ENCODE measurements around the gene KREMEN2. TPM values are rescaled to one million over a fixed set of nuclear protein-coding genes. Genes with fewer than 3 reads are reported as not detected.

KREMEN2 gene
- total RNA-seq, 1 experiment from 2014 or later, result 7.5 TPM

DNA sequence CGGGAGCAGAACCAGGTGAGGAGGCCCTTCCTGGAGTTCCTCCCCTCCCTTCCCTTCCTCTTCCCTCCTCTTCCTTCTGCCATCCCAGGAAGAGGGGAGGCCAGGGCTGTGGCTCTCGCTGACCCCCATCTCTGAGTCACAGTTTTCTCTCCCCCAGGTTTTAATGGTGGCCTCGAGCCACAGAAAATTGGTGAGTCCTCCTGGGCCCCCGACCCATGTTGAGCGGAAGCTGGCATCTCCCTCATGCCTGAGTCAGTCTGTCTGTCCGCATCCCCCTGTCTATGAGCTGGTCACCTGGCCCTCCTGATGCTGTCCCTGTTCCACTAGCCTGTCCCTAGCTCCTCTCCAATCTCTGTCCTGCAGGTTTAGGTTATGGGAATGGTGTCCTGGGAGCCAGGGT, 35.9 kb downstream of the KREMEN2 start:
- Mint-ChIP-seq H3K4me3 (no peak overlapping the region), H3K9me3 (no peaks in the 10 kb centered on the region), H3K36me3 (no peaks in the 10 kb centered on the region), H3K27ac (no peak overlapping the region), H3K27me3 (ENCODE audit: low read depth) (no peaks in the 10 kb centered on the region), H3K4me1 (peaks cover 5% of the 10 kb centered on the region)
- ATAC-seq (no peak), DNase-seq (ENCODE audit: low spot score) (no peak)
- CTCF ChIA-PET, result interaction anchor here (1.1 to 13.4 kb wide), 3 partner anchors 9 to 30 kb away, joined by 3 to 355 read pairs (median 13); no protein-coding TSS in a partner anchor
- POLR2A ChIA-PET, result interaction anchor here (13.9 kb wide), 1 partner anchor 22 kb away, joined by 502 read pairs; the partner anchor contains the start of genes CLDN6, HCFC1R1, THOC6 and TNFRSF12A
- TF ChIP-seq KAT7 (CRISPR knock-in tag; IDR thresholded peaks at IDR 0.05; ENCODE audit: borderline replicate concordance) (no peak), E2F5 (CRISPR knock-in tag; IDR thresholded peaks at IDR 0.05) (no peak), ZNF425 (CRISPR knock-in tag; conservative IDR thresholded peaks at IDR 0.05) (no peak), SMAD4 (CRISPR knock-in tag; IDR thresholded peaks at IDR 0.05) (no peak), E2F4 (CRISPR knock-in tag; IDR thresholded peaks at IDR 0.05; ENCODE audit: borderline replicate concordance, low read depth) (no peak), FOXK1 (CRISPR knock-in tag; IDR thresholded peaks at IDR 0.05) (no peak), ELF4 (CRISPR knock-in tag; IDR thresholded peaks at IDR 0.05; ENCODE audit: low read depth) (no peak), JUN (CRISPR knock-in tag; IDR thresholded peaks at IDR 0.05) (no peak), CREB1 (CRISPR knock-in tag; IDR thresholded peaks at IDR 0.05) (no peak), PRRX2 (CRISPR knock-in tag; IDR thresholded peaks at IDR 0.05) (no peak), ZNF317 (CRISPR knock-in tag; IDR thresholded peaks at IDR 0.05; ENCODE audit: borderline replicate concordance, low read depth) (no peak), RORB (CRISPR knock-in tag; IDR thresholded peaks at IDR 0.05) (no peak)
- TF ChIP-seq, protein P1, sequence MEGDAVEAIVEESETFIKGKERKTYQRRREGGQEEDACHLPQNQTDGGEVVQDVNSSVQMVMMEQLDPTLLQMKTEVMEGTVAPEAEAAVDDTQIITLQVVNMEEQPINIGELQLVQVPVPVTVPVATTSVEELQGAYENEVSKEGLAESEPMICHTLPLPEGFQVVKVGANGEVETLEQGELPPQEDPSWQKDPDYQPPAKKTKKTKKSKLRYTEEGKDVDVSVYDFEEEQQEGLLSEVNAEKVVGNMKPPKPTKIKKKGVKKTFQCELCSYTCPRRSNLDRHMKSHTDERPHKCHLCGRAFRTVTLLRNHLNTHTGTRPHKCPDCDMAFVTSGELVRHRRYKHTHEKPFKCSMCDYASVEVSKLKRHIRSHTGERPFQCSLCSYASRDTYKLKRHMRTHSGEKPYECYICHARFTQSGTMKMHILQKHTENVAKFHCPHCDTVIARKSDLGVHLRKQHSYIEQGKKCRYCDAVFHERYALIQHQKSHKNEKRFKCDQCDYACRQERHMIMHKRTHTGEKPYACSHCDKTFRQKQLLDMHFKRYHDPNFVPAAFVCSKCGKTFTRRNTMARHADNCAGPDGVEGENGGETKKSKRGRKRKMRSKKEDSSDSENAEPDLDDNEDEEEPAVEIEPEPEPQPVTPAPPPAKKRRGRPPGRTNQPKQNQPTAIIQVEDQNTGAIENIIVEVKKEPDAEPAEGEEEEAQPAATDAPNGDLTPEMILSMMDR (IDR thresholded peaks at IDR 0.05), result no peak
- TF ChIP-seq, protein P2, sequence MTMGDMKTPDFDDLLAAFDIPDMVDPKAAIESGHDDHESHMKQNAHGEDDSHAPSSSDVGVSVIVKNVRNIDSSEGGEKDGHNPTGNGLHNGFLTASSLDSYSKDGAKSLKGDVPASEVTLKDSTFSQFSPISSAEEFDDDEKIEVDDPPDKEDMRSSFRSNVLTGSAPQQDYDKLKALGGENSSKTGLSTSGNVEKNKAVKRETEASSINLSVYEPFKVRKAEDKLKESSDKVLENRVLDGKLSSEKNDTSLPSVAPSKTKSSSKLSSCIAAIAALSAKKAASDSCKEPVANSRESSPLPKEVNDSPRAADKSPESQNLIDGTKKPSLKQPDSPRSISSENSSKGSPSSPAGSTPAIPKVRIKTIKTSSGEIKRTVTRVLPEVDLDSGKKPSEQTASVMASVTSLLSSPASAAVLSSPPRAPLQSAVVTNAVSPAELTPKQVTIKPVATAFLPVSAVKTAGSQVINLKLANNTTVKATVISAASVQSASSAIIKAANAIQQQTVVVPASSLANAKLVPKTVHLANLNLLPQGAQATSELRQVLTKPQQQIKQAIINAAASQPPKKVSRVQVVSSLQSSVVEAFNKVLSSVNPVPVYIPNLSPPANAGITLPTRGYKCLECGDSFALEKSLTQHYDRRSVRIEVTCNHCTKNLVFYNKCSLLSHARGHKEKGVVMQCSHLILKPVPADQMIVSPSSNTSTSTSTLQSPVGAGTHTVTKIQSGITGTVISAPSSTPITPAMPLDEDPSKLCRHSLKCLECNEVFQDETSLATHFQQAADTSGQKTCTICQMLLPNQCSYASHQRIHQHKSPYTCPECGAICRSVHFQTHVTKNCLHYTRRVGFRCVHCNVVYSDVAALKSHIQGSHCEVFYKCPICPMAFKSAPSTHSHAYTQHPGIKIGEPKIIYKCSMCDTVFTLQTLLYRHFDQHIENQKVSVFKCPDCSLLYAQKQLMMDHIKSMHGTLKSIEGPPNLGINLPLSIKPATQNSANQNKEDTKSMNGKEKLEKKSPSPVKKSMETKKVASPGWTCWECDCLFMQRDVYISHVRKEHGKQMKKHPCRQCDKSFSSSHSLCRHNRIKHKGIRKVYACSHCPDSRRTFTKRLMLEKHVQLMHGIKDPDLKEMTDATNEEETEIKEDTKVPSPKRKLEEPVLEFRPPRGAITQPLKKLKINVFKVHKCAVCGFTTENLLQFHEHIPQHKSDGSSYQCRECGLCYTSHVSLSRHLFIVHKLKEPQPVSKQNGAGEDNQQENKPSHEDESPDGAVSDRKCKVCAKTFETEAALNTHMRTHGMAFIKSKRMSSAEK (CRISPR knock-in tag; IDR thresholded peaks at IDR 0.05; ENCODE audit: borderline replicate concordance), result no peak

DNA sequence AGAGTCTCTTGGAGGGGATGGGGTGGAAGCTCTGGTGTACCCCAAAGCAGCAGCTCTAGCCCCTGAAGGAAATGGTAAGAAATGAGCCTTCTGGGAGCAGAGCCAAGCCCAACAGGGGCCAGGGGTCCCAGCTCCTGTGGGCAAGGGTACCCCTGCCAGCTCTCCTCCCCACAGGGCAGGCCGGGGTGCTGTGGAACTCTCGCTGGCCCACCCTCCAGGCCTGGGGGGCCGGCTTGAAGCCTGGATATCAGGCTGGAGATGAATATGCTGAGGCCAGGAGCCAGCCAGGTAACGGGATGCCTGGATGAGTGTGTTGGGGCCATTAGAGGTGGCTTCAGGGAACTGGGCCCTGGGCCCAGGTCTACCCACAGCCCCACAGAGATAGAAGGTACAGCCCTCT, 36.5 kb downstream of the KREMEN2 start:
- no peak overlapping the region for H3K4me3 Mint-ChIP-seq
- CTCF ChIA-PET, result interaction anchor here (0.9 to 13.4 kb wide), 15 partner anchors 9 to 162 kb away, joined by 3 to 355 read pairs (median 6); partner anchors contain the start of genes CLDN6, CLDN9, HCFC1R1 and THOC6
- H3K4me1 Mint-ChIP-seq, result peaks cover 8% of the 10 kb centered on the region
- POLR2A ChIA-PET, result interaction anchor here (1.0 to 13.9 kb wide), 3 partner anchors 21 to 31 kb away, joined by 3 to 502 read pairs (median 3); partner anchors contain the start of genes CLDN6, HCFC1R1, THOC6 and TNFRSF12A
- DNase-seq (ENCODE audit: low spot score) (no peak), ATAC-seq (no peak)
- H3K36me3 Mint-ChIP-seq, result no peaks in the 10 kb centered on the region
- no peak overlapping the region for H3K27ac Mint-ChIP-seq
- H3K27me3 Mint-ChIP-seq (ENCODE audit: low read depth), result no peaks in the 10 kb centered on the region
- no peaks in the 10 kb centered on the region for H3K9me3 Mint-ChIP-seq
- TF ChIP-seq ZNF416 (CRISPR knock-in tag; IDR thresholded peaks at IDR 0.05) (no peak), IRF2 (CRISPR knock-in tag; IDR thresholded peaks at IDR 0.05; ENCODE audit: borderline replicate concordance, low read depth) (no peak), ZNF232 (CRISPR knock-in tag; IDR thresholded peaks at IDR 0.05) (no peak), ATF6 (CRISPR knock-in tag; IDR thresholded peaks at IDR 0.05) (no peak), FOXK1 (CRISPR knock-in tag; IDR thresholded peaks at IDR 0.05) (no peak), RORB (CRISPR knock-in tag; IDR thresholded peaks at IDR 0.05) (no peak), JAZF1 (CRISPR knock-in tag; IDR thresholded peaks at IDR 0.05) (no peak), ZNF671 (CRISPR knock-in tag; IDR thresholded peaks at IDR 0.05) (no peak), CREB1 (CRISPR knock-in tag; IDR thresholded peaks at IDR 0.05) (no peak), GABPB1 (CRISPR knock-in tag; IDR thresholded peaks at IDR 0.05) (no peak), SMAD4 (CRISPR knock-in tag; IDR thresholded peaks at IDR 0.05) (no peak), NR1H2 (CRISPR knock-in tag; IDR thresholded peaks at IDR 0.05) (no peak), TEAD4 (CRISPR knock-in tag; IDR thresholded peaks at IDR 0.05) (no peak), GTF2I (CRISPR knock-in tag; conservative IDR thresholded peaks at IDR 0.05) (no peak)
